Measurements from ENCODE around the gene TMCO2.
A peak's percentile ranks its signal among the peaks of the same experiment; 100 is the strongest.

TMCO2 gene

DNA sequence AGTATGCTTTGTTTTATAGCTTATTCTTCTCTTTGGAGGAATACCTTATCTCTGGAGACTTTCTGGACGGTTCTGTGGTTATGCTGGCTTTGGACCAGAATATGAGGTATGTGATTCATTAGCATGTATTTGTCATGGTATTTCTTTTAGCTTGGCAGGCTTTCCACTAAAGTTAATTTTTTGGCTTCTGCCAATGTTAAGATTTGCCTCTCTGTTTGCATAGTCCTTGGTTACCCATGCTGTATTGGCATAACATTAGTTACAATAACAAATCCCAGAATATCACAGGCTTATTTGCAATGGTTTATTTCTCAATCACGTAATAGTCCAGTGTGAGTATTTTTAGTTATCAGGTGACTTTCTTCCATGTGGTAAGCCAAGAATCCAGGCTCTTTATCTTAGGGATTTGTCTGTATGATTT is 20.0 kb downstream of the TMCO2 start:
- H3K27ac ChIP-seq: no peak overlapping the region
- TF ChIP-seq ZFX (IDR thresholded peaks at IDR 0.05; ENCODE audit: borderline replicate concordance): no peak
- TF ChIP-seq, protein P1, sequence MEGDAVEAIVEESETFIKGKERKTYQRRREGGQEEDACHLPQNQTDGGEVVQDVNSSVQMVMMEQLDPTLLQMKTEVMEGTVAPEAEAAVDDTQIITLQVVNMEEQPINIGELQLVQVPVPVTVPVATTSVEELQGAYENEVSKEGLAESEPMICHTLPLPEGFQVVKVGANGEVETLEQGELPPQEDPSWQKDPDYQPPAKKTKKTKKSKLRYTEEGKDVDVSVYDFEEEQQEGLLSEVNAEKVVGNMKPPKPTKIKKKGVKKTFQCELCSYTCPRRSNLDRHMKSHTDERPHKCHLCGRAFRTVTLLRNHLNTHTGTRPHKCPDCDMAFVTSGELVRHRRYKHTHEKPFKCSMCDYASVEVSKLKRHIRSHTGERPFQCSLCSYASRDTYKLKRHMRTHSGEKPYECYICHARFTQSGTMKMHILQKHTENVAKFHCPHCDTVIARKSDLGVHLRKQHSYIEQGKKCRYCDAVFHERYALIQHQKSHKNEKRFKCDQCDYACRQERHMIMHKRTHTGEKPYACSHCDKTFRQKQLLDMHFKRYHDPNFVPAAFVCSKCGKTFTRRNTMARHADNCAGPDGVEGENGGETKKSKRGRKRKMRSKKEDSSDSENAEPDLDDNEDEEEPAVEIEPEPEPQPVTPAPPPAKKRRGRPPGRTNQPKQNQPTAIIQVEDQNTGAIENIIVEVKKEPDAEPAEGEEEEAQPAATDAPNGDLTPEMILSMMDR (IDR thresholded peaks at IDR 0.05): no peak

DNA sequence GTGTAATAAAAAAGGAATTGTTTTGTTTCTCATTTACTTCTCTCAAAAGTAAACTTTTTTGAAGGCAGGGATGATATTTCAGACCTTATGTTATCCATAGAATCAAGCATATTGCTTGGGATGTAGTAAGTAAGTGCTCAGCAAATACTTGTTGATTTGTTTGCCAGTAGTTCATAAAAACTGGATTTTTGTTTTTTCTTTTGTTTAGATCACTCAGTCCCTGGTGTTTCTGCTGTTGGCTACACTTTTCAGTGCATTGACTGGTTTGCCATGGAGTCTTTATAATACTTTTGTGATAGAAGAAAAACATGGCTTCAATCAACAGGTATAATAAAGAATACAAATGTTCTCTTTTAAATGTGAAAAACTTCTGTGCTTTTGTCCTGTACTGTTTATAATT is 20.5 kb downstream of the TMCO2 start:
- H3K27ac ChIP-seq: no peak overlapping the region
- TF ChIP-seq ZFX (IDR thresholded peaks at IDR 0.05; ENCODE audit: borderline replicate concordance): no peak
- TF ChIP-seq, protein P1 (IDR thresholded peaks at IDR 0.05): no peak

- no peak for TF ChIP-seq ZFX (IDR thresholded peaks at IDR 0.05; ENCODE audit: borderline replicate concordance)
- TF ChIP-seq, protein P1 (IDR thresholded peaks at IDR 0.05): no peak
- H3K27ac ChIP-seq: no peak overlapping the region
Observed at GRCh38 chr1:40270152-40270834, 22.6 kb downstream of the TMCO2 start.

DNA sequence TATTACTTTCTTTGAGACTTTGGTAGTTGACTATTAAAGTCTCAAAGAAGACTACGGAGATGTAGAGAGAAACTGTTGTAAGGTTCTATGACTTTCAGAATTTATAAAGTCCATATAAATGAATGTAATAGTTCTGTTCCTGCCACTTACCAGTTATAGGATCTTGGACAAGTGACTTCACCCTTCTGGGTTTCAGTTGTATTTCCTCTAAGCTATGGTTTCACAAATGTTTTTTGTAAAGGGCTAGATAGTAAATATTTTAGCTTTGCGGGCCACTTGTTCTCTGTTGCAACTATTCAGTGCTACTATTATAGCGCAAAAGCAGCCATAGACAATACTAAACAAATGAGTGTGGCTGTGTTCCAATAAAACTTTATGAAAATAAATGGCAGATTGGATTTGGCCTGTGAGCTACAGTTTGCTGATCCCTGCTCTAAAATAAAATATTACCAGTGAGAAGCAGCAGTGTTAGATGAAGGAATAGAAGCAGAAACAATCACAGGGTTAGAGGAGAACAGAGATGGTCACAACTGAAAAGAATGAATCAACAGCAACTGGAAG is 25.0 kb downstream of the TMCO2 start:
- H3K27ac ChIP-seq: no peak overlapping the region
- TF ChIP-seq, protein P1 (IDR thresholded peaks at IDR 0.05): no peak
- no peak for TF ChIP-seq ZFX (IDR thresholded peaks at IDR 0.05; ENCODE audit: borderline replicate concordance)

- TF ChIP-seq ZFX (IDR thresholded peaks at IDR 0.05; ENCODE audit: borderline replicate concordance): no peak
- TF ChIP-seq, protein P1 (IDR thresholded peaks at IDR 0.05): no peak
- no peak overlapping the region for H3K27ac ChIP-seq
Observed at GRCh38 chr1:40273547-40274166, 25.9 kb downstream of the TMCO2 start.

GRCh38 chr1:40274331-40274730 is 26.6 kb downstream of the TMCO2 start:
- no peak overlapping the region for H3K27ac ChIP-seq
- no peak for TF ChIP-seq ZFX (IDR thresholded peaks at IDR 0.05; ENCODE audit: borderline replicate concordance)
- TF ChIP-seq, protein P1 (IDR thresholded peaks at IDR 0.05): no peak

DNA sequence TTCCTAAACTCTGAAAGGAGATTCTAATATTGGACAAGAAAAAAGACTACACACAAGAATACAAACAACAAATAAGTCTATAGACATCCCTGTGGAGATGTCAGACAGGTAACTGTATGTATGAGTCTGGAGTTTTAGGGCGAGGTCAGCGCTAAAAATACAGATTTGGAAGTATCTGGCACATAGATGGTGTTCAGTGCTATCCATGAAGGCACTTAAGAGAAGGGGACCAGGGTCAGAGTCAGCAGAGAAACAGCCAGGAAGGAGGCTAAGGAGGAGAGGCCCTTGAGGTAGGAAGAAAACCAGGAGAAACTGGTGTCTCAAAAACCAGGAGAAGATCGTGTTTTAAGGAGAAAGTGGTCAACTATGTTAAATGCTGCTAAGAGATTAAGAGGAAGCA is 28.4 kb downstream of the TMCO2 start:
- TF ChIP-seq, protein P1 (IDR thresholded peaks at IDR 0.05): no peak
- no peak for TF ChIP-seq ZFX (IDR thresholded peaks at IDR 0.05; ENCODE audit: borderline replicate concordance)
- 0 out of 2 replicates have a peak overlapping the region, but pooled peaks have one; percentile 3 for H3K27ac ChIP-seq
